Measurements from ENCODE around the gene MRPL54.

Gene MRPL54

DNA sequence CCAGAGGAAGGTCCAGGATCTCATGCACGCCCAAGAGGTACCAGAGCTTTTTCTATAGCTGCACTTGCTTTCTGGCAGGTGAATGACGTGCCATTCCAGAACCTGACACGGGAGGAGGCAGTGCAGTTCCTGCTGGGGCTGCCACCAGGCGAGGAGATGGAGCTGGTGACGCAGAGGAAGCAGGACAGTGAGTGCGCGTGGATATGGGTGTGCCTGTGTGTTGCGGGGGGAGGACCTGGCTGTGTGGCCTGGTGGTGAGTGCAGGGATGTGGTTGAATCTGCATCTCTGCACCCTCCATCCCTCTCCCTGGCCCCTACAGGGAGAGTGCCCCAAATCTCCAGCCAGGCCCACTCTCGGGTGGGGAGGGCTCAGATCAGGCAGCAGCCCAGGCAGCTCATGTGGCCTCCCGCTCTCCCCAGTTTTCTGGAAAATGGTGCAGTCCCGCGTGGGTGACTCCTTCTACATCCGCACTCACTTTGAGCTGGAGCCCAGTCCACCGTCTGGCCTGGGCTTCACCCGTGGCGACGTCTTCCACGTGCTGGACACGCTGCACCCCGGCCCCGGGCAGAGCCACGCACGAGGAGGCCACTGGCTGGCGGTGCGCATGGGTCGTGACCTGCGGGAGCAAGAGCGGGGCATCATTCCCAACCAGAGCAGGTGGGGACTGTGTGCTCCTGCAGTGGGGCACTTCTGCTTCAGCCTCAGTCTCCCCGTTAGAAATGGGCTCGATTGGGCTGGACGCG, 23.8 kb upstream of the MRPL54 start:
- no peak for ATAC-seq
- no peak for TF ChIP-seq GLIS3 (CRISPR knock-in tag; IDR thresholded peaks at IDR 0.05)
- no peak for TF ChIP-seq ZNF565 (CRISPR knock-in tag; conservative IDR thresholded peaks at IDR 0.05; ENCODE audit: low read depth)
- TF ChIP-seq CSDC2 (CRISPR knock-in tag; IDR thresholded peaks at IDR 0.05), result no peak
- no peak for TF ChIP-seq ZC3H10 (CRISPR knock-in tag; IDR thresholded peaks at IDR 0.05)
- no peak for TF ChIP-seq ARNTL (CRISPR knock-in tag; IDR thresholded peaks at IDR 0.05; ENCODE audit: borderline replicate concordance, low read depth)
- no peak for TF ChIP-seq TOX (CRISPR knock-in tag; IDR thresholded peaks at IDR 0.05; ENCODE audit: borderline replicate concordance)
- no peak for TF ChIP-seq POU6F1 (CRISPR knock-in tag; IDR thresholded peaks at IDR 0.05; ENCODE audit: borderline replicate concordance, low read depth)
- TF ChIP-seq, protein P1, sequence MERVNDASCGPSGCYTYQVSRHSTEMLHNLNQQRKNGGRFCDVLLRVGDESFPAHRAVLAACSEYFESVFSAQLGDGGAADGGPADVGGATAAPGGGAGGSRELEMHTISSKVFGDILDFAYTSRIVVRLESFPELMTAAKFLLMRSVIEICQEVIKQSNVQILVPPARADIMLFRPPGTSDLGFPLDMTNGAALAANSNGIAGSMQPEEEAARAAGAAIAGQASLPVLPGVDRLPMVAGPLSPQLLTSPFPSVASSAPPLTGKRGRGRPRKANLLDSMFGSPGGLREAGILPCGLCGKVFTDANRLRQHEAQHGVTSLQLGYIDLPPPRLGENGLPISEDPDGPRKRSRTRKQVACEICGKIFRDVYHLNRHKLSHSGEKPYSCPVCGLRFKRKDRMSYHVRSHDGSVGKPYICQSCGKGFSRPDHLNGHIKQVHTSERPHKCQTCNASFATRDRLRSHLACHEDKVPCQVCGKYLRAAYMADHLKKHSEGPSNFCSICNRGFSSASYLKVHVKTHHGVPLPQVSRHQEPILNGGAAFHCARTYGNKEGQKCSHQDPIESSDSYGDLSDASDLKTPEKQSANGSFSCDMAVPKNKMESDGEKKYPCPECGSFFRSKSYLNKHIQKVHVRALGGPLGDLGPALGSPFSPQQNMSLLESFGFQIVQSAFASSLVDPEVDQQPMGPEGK (CRISPR knock-in tag; IDR thresholded peaks at IDR 0.05; ENCODE audit: borderline replicate concordance), result no peak
- TF ChIP-seq TCF4 (CRISPR knock-in tag; IDR thresholded peaks at IDR 0.05; ENCODE audit: borderline replicate concordance), result no peak
- TF ChIP-seq RARB (CRISPR knock-in tag; IDR thresholded peaks at IDR 0.05), result no peak
- no peak for TF ChIP-seq ZFP3 (CRISPR knock-in tag; IDR thresholded peaks at IDR 0.05)
- TF ChIP-seq ISL1 (CRISPR knock-in tag; IDR thresholded peaks at IDR 0.05), result no peak
- no peak for TF ChIP-seq ZNF70 (CRISPR knock-in tag; IDR thresholded peaks at IDR 0.05)
- no peak for TF ChIP-seq ZFP30 (CRISPR knock-in tag; IDR thresholded peaks at IDR 0.05)
- TF ChIP-seq, protein P2, sequence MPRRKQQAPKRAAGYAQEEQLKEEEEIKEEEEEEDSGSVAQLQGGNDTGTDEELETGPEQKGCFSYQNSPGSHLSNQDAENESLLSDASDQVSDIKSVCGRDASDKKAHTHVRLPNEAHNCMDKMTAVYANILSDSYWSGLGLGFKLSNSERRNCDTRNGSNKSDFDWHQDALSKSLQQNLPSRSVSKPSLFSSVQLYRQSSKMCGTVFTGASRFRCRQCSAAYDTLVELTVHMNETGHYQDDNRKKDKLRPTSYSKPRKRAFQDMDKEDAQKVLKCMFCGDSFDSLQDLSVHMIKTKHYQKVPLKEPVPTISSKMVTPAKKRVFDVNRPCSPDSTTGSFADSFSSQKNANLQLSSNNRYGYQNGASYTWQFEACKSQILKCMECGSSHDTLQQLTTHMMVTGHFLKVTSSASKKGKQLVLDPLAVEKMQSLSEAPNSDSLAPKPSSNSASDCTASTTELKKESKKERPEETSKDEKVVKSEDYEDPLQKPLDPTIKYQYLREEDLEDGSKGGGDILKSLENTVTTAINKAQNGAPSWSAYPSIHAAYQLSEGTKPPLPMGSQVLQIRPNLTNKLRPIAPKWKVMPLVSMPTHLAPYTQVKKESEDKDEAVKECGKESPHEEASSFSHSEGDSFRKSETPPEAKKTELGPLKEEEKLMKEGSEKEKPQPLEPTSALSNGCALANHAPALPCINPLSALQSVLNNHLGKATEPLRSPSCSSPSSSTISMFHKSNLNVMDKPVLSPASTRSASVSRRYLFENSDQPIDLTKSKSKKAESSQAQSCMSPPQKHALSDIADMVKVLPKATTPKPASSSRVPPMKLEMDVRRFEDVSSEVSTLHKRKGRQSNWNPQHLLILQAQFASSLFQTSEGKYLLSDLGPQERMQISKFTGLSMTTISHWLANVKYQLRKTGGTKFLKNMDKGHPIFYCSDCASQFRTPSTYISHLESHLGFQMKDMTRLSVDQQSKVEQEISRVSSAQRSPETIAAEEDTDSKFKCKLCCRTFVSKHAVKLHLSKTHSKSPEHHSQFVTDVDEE (CRISPR knock-in tag; IDR thresholded peaks at IDR 0.05), result no peak
- TF ChIP-seq BACH2 (CRISPR knock-in tag; IDR thresholded peaks at IDR 0.05; ENCODE audit: borderline replicate concordance), result no peak

GRCh38 chr19:3740431-3740830, 22.1 kb upstream of the MRPL54 start:
- TF ChIP-seq TCF4 (CRISPR knock-in tag; IDR thresholded peaks at IDR 0.05; ENCODE audit: borderline replicate concordance) (no peak), BACH2 (CRISPR knock-in tag; IDR thresholded peaks at IDR 0.05; ENCODE audit: borderline replicate concordance) (no peak), ZC3H10 (CRISPR knock-in tag; IDR thresholded peaks at IDR 0.05) (no peak), GLIS3 (CRISPR knock-in tag; IDR thresholded peaks at IDR 0.05) (no peak), OSR1 (CRISPR knock-in tag; IDR thresholded peaks at IDR 0.05) (no peak), ZNF8 (CRISPR knock-in tag; IDR thresholded peaks at IDR 0.05) (no peak), ZFP3 (CRISPR knock-in tag; IDR thresholded peaks at IDR 0.05) (no peak), TOX (CRISPR knock-in tag; IDR thresholded peaks at IDR 0.05; ENCODE audit: borderline replicate concordance) (no peak), ARNTL (CRISPR knock-in tag; IDR thresholded peaks at IDR 0.05; ENCODE audit: borderline replicate concordance, low read depth) (no peak), ISL1 (CRISPR knock-in tag; IDR thresholded peaks at IDR 0.05) (no peak), RARB (CRISPR knock-in tag; IDR thresholded peaks at IDR 0.05) (no peak), ZNF565 (CRISPR knock-in tag; conservative IDR thresholded peaks at IDR 0.05; ENCODE audit: low read depth) (no peak), ZFP30 (CRISPR knock-in tag; IDR thresholded peaks at IDR 0.05) (no peak), ESRRG (CRISPR knock-in tag; IDR thresholded peaks at IDR 0.05) (no peak), CSRNP3 (CRISPR knock-in tag; IDR thresholded peaks at IDR 0.05) (no peak), ZNF70 (CRISPR knock-in tag; IDR thresholded peaks at IDR 0.05) (no peak), PPARA (CRISPR knock-in tag; IDR thresholded peaks at IDR 0.05; ENCODE audit: borderline replicate concordance) (no peak), SNAI2 (CRISPR knock-in tag; IDR thresholded peaks at IDR 0.05) (no peak)
- TF ChIP-seq, protein P2 (CRISPR knock-in tag; IDR thresholded peaks at IDR 0.05), result no peak
- TF ChIP-seq, protein P1 (CRISPR knock-in tag; IDR thresholded peaks at IDR 0.05; ENCODE audit: borderline replicate concordance), result no peak
- no peak for ATAC-seq
